GM23248 (cell line): ENCODE measurements around the gene RNASE3. TPM values are rescaled to one million over a fixed set of nuclear protein-coding genes. Genes with fewer than 3 reads are reported as not detected.
"Not testable (repeated sequence)": the region's sequence is repeated elsewhere in the genome, so short reads cannot be mapped to it uniquely, and the experiment has no call there.

Experiments
- DNase-seq: peaks from one replicate; pipeline ENCODE4 v3.0.0-alpha.2; 2015
- H2AFZ ChIP-seq: fragments of 200-600 bp; sonication (generic); 2 replicates; pipeline ENCODE4 v1.6.1; 2016; ENCODE audit warnings: antibody characterized with exemption
- H3F3A ChIP-seq: fragments of 200-600 bp; sonication (generic); 2 replicates; pipeline ENCODE4 v1.6.1; 2016; ENCODE audit warnings: mild to moderate bottlenecking, antibody characterized with exemption, mixed run types; ENCODE audit not compliant: insufficient read depth
- H3K27ac ChIP-seq: fragments of 200-600 bp; sonication (generic); 2 replicates; pipeline ENCODE4 v1.5.1; 2016; ENCODE audit warnings: mild to moderate bottlenecking
- H3K27me3 ChIP-seq: fragments of 200-600 bp; sonication (generic); replicated peaks from 2 replicates; pipeline ENCODE4 v1.6.1; 2016; ENCODE audit warnings: mild to moderate bottlenecking; ENCODE audit not compliant: insufficient read depth
- H3K36me3 ChIP-seq: fragments of 200-600 bp; sonication (generic); 2 replicates; pipeline ENCODE4 v1.6.1; 2016; ENCODE audit warnings: low read depth, mild to moderate bottlenecking
- H3K4me1 ChIP-seq: fragments of 200-600 bp; sonication (generic); 2 replicates; pipeline ENCODE4 v1.6.1; 2016; ENCODE audit warnings: mild to moderate bottlenecking; ENCODE audit not compliant: insufficient read depth
- H3K4me2 ChIP-seq: fragments of 200-600 bp; sonication (generic); one replicate; pipeline ENCODE4 v1.6.1; 2016; ENCODE audit warnings: mild to moderate bottlenecking; ENCODE audit not compliant: unreplicated experiment
- H3K4me3 ChIP-seq: fragments of 200-600 bp; sonication (generic); 2 replicates; pipeline ENCODE4 v1.5.1; 2016; ENCODE audit warnings: mild to moderate bottlenecking
- H3K79me2 ChIP-seq: fragments of 200-600 bp; sonication (generic); 2 replicates; pipeline ENCODE4 v1.6.1; 2016; ENCODE audit warnings: mild to moderate bottlenecking; ENCODE audit not compliant: insufficient read depth
- H3K9ac ChIP-seq: fragments of 200-600 bp; sonication (generic); 2 replicates; pipeline ENCODE4 v1.6.1; 2016; ENCODE audit warnings: mild to moderate bottlenecking
- H3K9me2 ChIP-seq: fragments of 200-600 bp; sonication (generic); 2 replicates; pipeline ENCODE4 v1.6.1; 2016; ENCODE audit warnings: mixed run types, mild to moderate bottlenecking, moderate library complexity; ENCODE audit not compliant: insufficient read depth
- H3K9me3 ChIP-seq: fragments of 200-600 bp; sonication (generic); one replicate; pipeline ENCODE4 v1.6.1; 2017; ENCODE audit warnings: low read depth
- H4K20me1 ChIP-seq: fragments of 200-600 bp; sonication (generic); 2 replicates; pipeline ENCODE4 v1.6.0; 2016; ENCODE audit not compliant: insufficient read depth
- EZH2 ChIP-seq: fragments of 200-600 bp; sonication (generic); IDR thresholded peaks from 2 replicates; pipeline ENCODE4 v1.6.1; 2018; ENCODE audit warnings: antibody characterized with exemption, mild to moderate bottlenecking; ENCODE audit not compliant: insufficient read depth, poor library complexity, severe bottlenecking
- EZH2phosphoT487 ChIP-seq: fragments of 200-600 bp; sonication (generic); IDR thresholded peaks from 2 replicates; pipeline ENCODE4 v1.6.1; 2018; ENCODE audit warnings: antibody characterized with exemption, moderate library complexity, mild to moderate bottlenecking, low read depth; ENCODE audit not compliant: insufficient read depth
- WGBS, 2 experiments: methylation state at CpG; one replicate each; pipeline ENCODE4 v1.1.6; 2015 to 2017; ENCODE audit warnings: low lambda C conversion rate in 2 of 2, low coverage in 1 of 2; ENCODE audit errors: missing lambda C conversion rate in 2 of 2; 5-methylcytosine and 5-hydroxymethylcytosine counted together
- in situ Hi-C: fragments of 300-500 bp; cut with MboI; formaldehyde crosslinking; loops from 2 replicates; pipeline ENCODE4 v1.15.0; 2020
- polyA plus RNA-seq: library from polyadenylated mRNA; unstranded; fragments of >200 nt; fragmentation: Nextera tagmentation; extraction: Ambion mirVana; gene quantifications from 2 replicates; pipeline ENCODE4 v1.2.1, GENCODE V29; 2016
- total RNA-seq: library from RNA; depleted of rRNA; stranded (reverse); fragments of >200 nt; shearing (Covaris generic); gene quantifications from 2 replicates; pipeline ENCODE4 v1.2.3, GENCODE V29; 2014

RNASE3 gene
- total and polyA plus RNA-seq, 2 experiments from 2014 or later, result not detected

- no peak overlapping the region for H3K27ac ChIP-seq
- H3K36me3 ChIP-seq, result no peaks in the 10 kb centered on the region
- H3K4me2 ChIP-seq, result no peak overlapping the region
- WGBS, 2 experiments, result 46 to 57% methylated on average over 3 of the region's 3 CpGs
- H4K20me1 ChIP-seq, result no peaks in the 10 kb centered on the region
- no peaks in the 10 kb centered on the region for H3K9me2 ChIP-seq
- in situ Hi-C loops, result no loop called here
- no peak overlapping the region for H2AFZ ChIP-seq
- H3F3A ChIP-seq, result no peaks in the 10 kb centered on the region
- H3K4me1 ChIP-seq, result no peaks in the 10 kb centered on the region
- H3K4me3 ChIP-seq, result no peak overlapping the region
- no peaks in the 10 kb centered on the region for H3K27me3 ChIP-seq
- no peak overlapping the region for H3K9ac ChIP-seq
- TF ChIP-seq EZH2phosphoT487, result no peak
- no peak for TF ChIP-seq EZH2
- H3K79me2 ChIP-seq, result no peaks in the 10 kb centered on the region
- H3K9me3 ChIP-seq, result no peaks in the 10 kb centered on the region
- no peak for DNase-seq
These were observed 12.5 kb upstream of the RNASE3 start for GRCh38 chr14:20878695-20879094.

DNA sequence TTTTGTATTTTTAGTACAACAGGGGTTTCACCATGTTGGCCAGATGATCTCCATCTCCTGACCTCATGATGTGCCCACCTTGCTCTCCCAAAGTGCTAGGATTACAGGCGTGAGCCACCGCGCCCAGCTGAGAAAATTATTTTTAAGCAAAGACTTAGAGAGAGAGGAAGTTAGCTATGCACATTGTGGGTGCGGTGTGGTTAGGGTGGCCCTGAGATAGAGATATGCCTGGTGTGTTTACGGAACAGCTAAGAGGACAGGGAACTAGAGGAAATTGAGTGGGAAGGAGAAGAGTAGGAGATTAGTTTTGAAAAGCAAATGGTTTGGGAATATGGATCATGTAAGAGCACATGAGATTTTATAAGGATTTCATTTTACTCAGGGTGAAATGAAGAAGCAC, 10.0 kb upstream of the RNASE3 start:
- in situ Hi-C loops, DNase-seq, H4K20me1 ChIP-seq, H3K27me3 ChIP-seq, H3K4me1 ChIP-seq, H3K9ac ChIP-seq, H3F3A ChIP-seq, H3K9me2 ChIP-seq, H3K4me3 ChIP-seq, H3K79me2 ChIP-seq, H3K9me3 ChIP-seq, H3K4me2 ChIP-seq, H3K36me3 ChIP-seq, H2AFZ ChIP-seq, H3K27ac ChIP-seq: not testable (repeated sequence)
- WGBS, 2 experiments, result 59 to 63% methylated on average over 5 of the region's 5 CpGs

- H4K20me1 ChIP-seq, in situ Hi-C loops, DNase-seq, H2AFZ ChIP-seq, H3F3A ChIP-seq, H3K4me2 ChIP-seq, H3K27ac ChIP-seq, H3K4me1 ChIP-seq, H3K36me3 ChIP-seq, H3K79me2 ChIP-seq, H3K9me2 ChIP-seq, H3K4me3 ChIP-seq, H3K27me3 ChIP-seq, H3K9ac ChIP-seq, H3K9me3 ChIP-seq: not testable (repeated sequence)
- no CpG with 5 or more reads among the region's 10 CpGs for WGBS, 2 experiments
These were observed 8.4 kb upstream of the RNASE3 start for GRCh38 chr14:20882787-20883186.

DNA sequence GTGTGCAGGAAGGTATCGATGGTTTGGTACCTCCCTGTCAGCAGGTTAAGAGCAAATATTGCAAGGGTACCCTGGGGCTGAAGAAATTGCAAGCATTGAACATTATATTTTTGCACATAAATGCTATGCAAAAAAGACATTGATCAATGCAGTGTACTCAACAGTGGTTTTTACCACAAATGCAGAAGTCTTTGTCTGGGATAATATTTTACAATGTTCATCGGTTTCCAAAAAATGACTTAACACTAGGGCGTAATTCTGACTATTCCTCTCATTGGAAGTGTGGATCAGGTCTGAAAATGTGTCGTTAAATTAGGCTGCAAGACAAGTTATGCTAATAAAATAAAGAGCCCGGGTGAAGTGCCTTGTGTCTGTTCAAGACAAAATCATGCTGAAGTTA, 2.8 kb upstream of the RNASE3 start:
- H2AFZ ChIP-seq, H3K9me3 ChIP-seq, H3K36me3 ChIP-seq, H3K9ac ChIP-seq, H3K4me3 ChIP-seq, H3K79me2 ChIP-seq, H3K9me2 ChIP-seq, H3F3A ChIP-seq, H3K4me1 ChIP-seq, H4K20me1 ChIP-seq, in situ Hi-C loops, DNase-seq, H3K4me2 ChIP-seq, H3K27me3 ChIP-seq, H3K27ac ChIP-seq: not testable (repeated sequence)
- 29% methylated on average over 5 of the region's 5 CpGs for WGBS, 2 experiments

DNA sequence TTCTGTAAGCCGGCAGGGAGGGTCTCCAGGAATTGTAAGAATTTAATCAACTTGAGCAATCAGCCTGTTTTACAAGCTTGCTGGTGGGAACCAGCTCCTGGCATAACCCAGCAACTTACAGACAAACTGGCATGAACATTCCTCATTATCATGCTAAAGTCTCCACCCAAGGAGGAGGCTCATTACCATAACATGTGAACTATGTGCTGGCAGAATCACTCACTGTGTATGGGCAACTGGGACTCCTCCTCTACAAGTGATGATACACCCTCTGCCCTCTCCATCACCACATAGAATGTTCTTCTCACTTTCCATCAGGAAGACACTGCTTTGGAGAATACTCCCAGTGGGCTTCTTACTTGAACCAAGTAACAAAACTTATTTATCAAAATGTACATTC, 4.1 kb downstream of the RNASE3 start:
- H3K4me3 ChIP-seq, H3K9ac ChIP-seq, in situ Hi-C loops, H3K4me1 ChIP-seq, H3K9me3 ChIP-seq, H3F3A ChIP-seq, DNase-seq, H3K27ac ChIP-seq, H4K20me1 ChIP-seq, H3K36me3 ChIP-seq, H3K27me3 ChIP-seq, H3K79me2 ChIP-seq, H3K4me2 ChIP-seq, H2AFZ ChIP-seq, H3K9me2 ChIP-seq: not testable (repeated sequence)
- 0 to 21% methylated on average over 1 of the region's 1 CpG for WGBS, 2 experiments
